SK-N-SH (cell line): ENCODE measurements around the gene EEA1. TPM values are rescaled to one million over a fixed set of nuclear protein-coding genes. Genes with fewer than 3 reads are reported as not detected.

Experiments used
- CTCF ChIA-PET: fragments of 300-600, 350-600 bp; formaldehyde crosslinking; extraction: SDS; loops from one replicate; lab custom pipeline; 2021; lab: Yijun Ruan, JAX
- POLR2A ChIA-PET: fragments of 350-600 bp; sonication (Branson Sonifier 250); formaldehyde crosslinking; extraction: SDS; loops from one replicate; lab custom pipeline; 2020; ENCODE audit warnings: antibody characterized with exemption, inconsistent platforms; lab: Yijun Ruan, JAX
- DNase-seq: peaks from one replicate; pipeline ENCODE4 v3.0.0; 2012
- H2AFZ ChIP-seq: fragments of 200-600 bp; sonication (generic); 2 replicates; pipeline ENCODE4 v1.8.1; 2016; ENCODE audit warnings: antibody characterized with exemption, mild to moderate bottlenecking, low read depth
- H3F3A ChIP-seq: fragments of 200-600 bp; sonication (generic); replicated peaks from 2 replicates; pipeline ENCODE3; 2016; ENCODE audit warnings: antibody characterized with exemption, mild to moderate bottlenecking; ENCODE audit not compliant: insufficient read depth
- H3K27ac ChIP-seq, 2 experiments: fragments of 200-500 bp in 1 of 2; fragments of 200-600 bp in 1 of 2; sonication (Bioruptor generic) in 1 of 2; sonication (generic), shearing (Covaris generic) in 1 of 2; 2 replicates each; pipeline versions ENCODE4 v1.5.1 to v1.6.1; 2014 to 2016; ENCODE audit warnings: low read depth in 2 of 2, inconsistent platforms in 1 of 2, low read length in 1 of 2, mild to moderate bottlenecking in 1 of 2, mixed read lengths in 1 of 2
- H3K27me3 ChIP-seq: fragments of 200-600 bp; sonication (generic), shearing (Covaris generic); 2 replicates; pipeline ENCODE4 v1.6.1; 2016; ENCODE audit warnings: mixed run types; ENCODE audit not compliant: insufficient read depth
- H3K36me3 ChIP-seq, 2 experiments: fragments of 200-500 bp in 1 of 2; fragments of 200-600 bp in 1 of 2; sonication (Bioruptor generic) in 1 of 2; sonication (generic) in 1 of 2; replicated peaks in 1 of 2; 2 replicates each; pipeline versions ENCODE3 to v1.5.1; 2014 to 2016; ENCODE audit warnings: low read length in 1 of 2, mild to moderate bottlenecking in 1 of 2; ENCODE audit not compliant: insufficient read depth in 2 of 2, control insufficient read depth in 1 of 2
- H3K4me1 ChIP-seq, 2 experiments: fragments of 200-500 bp in 1 of 2; fragments of 200-600 bp in 1 of 2; sonication (Bioruptor generic) in 1 of 2; sonication (generic), shearing (Covaris generic) in 1 of 2; 2 replicates each; pipeline versions ENCODE4 v1.5.1 to v1.6.1; 2014 to 2016; ENCODE audit warnings: low read depth in 1 of 2, low read length in 1 of 2, mixed run types in 1 of 2; ENCODE audit not compliant: insufficient read depth in 2 of 2, control insufficient read depth in 1 of 2
- H3K4me2 ChIP-seq: fragments of 200-600 bp; sonication (generic), shearing (Covaris generic); 2 replicates; pipeline ENCODE4 v1.6.1; 2017; ENCODE audit warnings: mixed run types
- H3K4me3 ChIP-seq, 2 experiments: fragments of 200-500 bp in 1 of 2; fragments of 200-600 bp in 1 of 2; sonication (Bioruptor generic) in 1 of 2; sonication (generic), shearing (Covaris generic) in 1 of 2; 2 replicates each; pipeline versions ENCODE4 v1.5.1 to v1.8.1; 2014 to 2016; ENCODE audit warnings: low read depth in 2 of 2, inconsistent platforms in 1 of 2, low read length in 1 of 2, mild to moderate bottlenecking in 1 of 2, mixed read lengths in 1 of 2, moderate library complexity in 1 of 2
- H3K79me2 ChIP-seq: fragments of 200-600 bp; sonication (generic); 2 replicates; pipeline ENCODE4 v1.8.1; 2017; ENCODE audit warnings: mild to moderate bottlenecking; ENCODE audit not compliant: insufficient read depth
- H3K9ac ChIP-seq: fragments of 200-600 bp; sonication (generic); 2 replicates; pipeline ENCODE4 v1.6.1; 2017; ENCODE audit warnings: mixed run types
- H3K9me2 ChIP-seq: fragments of 200-600 bp; sonication (generic); 2 replicates; pipeline ENCODE4 v1.6.1; 2017; ENCODE audit warnings: mixed run types
- H3K9me3 ChIP-seq: fragments of 200-600 bp; sonication (generic); 2 replicates; pipeline ENCODE4 v1.6.1; 2017; ENCODE audit warnings: mixed run types, mild to moderate bottlenecking, moderate library complexity
- H4K20me1 ChIP-seq: fragments of 200-600 bp; sonication (generic); 2 replicates; pipeline ENCODE4 v1.6.1; 2017; ENCODE audit warnings: mild to moderate bottlenecking, mixed run types; ENCODE audit not compliant: insufficient read depth
- EZH2phosphoT487 ChIP-seq: fragments of 200-600 bp; sonication (generic); IDR thresholded peaks from 2 replicates; pipeline ENCODE4 v1.6.1; 2017; ENCODE audit warnings: low read depth, mixed run types, mild to moderate bottlenecking, antibody characterized with exemption, moderate library complexity, borderline replicate concordance
- FOSL2 ChIP-seq: IDR thresholded peaks from 2 replicates; pipeline ENCODE4 v1.4.0; 2012; ENCODE audit warnings: low read depth, mild to moderate bottlenecking, moderate library complexity, borderline replicate concordance
- FOXJ3 ChIP-seq: sonication (generic); formaldehyde crosslinking; IDR thresholded peaks from 2 replicates; pipeline ENCODE4 v1.5.1; 2020; ENCODE audit warnings: mild to moderate bottlenecking, missing genetic modification reagents
- GATA2 ChIP-seq: sonication (generic); formaldehyde crosslinking; IDR thresholded peaks from 2 replicates; pipeline ENCODE4 v1.5.0; 2020; ENCODE audit warnings: mild to moderate bottlenecking, missing genetic modification reagents
- MEF2A ChIP-seq: IDR thresholded peaks from 2 replicates; pipeline ENCODE4 v1.4.0; 2012; ENCODE audit warnings: low read depth, borderline replicate concordance
- NRF1 ChIP-seq: IDR thresholded peaks from 2 replicates; pipeline ENCODE4 v1.6.1; 2012; ENCODE audit warnings: low read depth, mild to moderate bottlenecking, low read length
- RAD21 ChIP-seq: IDR thresholded peaks from 2 replicates; pipeline ENCODE4 v1.6.1; 2012; ENCODE audit warnings: mild to moderate bottlenecking, low read length
- RCOR1 ChIP-seq: fragments of 150-350 bp; IDR thresholded peaks from 2 replicates; pipeline ENCODE4 v1.6.1; 2017; ENCODE audit warnings: antibody characterized with exemption, low read length
- RXRA ChIP-seq: IDR thresholded peaks from 2 replicates; pipeline ENCODE4 v1.4.0; 2012; ENCODE audit warnings: low read depth, mild to moderate bottlenecking, borderline replicate concordance
- SIN3A ChIP-seq: IDR thresholded peaks from 2 replicates; pipeline ENCODE4 v1.6.1; 2012; ENCODE audit warnings: low read depth, mild to moderate bottlenecking, low read length, moderate library complexity, borderline replicate concordance
- SMC3 ChIP-seq: IDR thresholded peaks from 2 replicates; pipeline ENCODE4 v1.6.1; 2012; ENCODE audit warnings: low read depth, low read length, improper control_type of control experiment
- TAF1 ChIP-seq: IDR thresholded peaks from 2 replicates; pipeline ENCODE4 v1.6.1; 2012; ENCODE audit warnings: low read depth, mild to moderate bottlenecking, low read length, moderate library complexity, borderline replicate concordance
- TCF12 ChIP-seq: IDR thresholded peaks from 2 replicates; pipeline ENCODE4 v1.4.0; 2012
- WGBS: methylation state at CpG from one replicate; pipeline ENCODE4 v1.1.6; 2017; ENCODE audit warnings: low lambda C conversion rate; 5-methylcytosine and 5-hydroxymethylcytosine counted together
- polyA plus RNA-seq, 3 experiments: library from polyadenylated mRNA; depleted of rRNA; stranded (reverse); fragments of >200 nt; gene quantifications; 2 replicates each; pipeline ENCODE4 v1.2.3, GENCODE V29; 2012
- TF ChIP-seq, protein P1 (sequence below): IDR thresholded peaks from 2 replicates; pipeline ENCODE4 v1.4.0; 2012; ENCODE audit warnings: low read depth, borderline replicate concordance
- TF ChIP-seq, protein P2 (sequence below): IDR thresholded peaks from 2 replicates; pipeline ENCODE4; 2012
- TF ChIP-seq, protein P3 (sequence below): fragments of 150-350 bp; IDR thresholded peaks from 2 replicates; pipeline ENCODE4 v1.6.1; 2017; ENCODE audit warnings: antibody characterized with exemption, low read length, low read depth, borderline replicate concordance
- TF ChIP-seq, protein P4 (sequence below): IDR thresholded peaks from 2 replicates; pipeline ENCODE4 v1.4.0; 2012; ENCODE audit warnings: low read depth

EEA1 gene
- polyA plus RNA-seq, 1 of the 3 experiments (the other 2 are of a cell fraction): 1.5 TPM

DNA sequence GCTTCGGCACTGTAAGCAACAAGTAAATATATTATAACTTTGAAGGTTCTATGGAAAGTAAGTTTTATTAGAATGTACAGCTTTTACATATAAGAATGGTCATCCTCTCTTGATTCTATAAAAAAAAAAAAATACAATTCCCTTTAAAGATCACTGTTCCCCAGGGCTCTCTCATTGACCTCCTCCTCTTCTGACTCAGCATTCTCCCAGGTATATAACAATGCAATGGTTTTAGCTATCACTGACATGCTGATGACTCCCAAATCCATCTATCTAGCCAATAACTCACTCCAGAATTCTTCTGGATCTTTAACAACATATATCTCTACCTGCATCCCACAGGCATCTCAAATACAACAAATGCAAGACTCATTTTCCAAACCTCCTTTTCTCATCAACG lies 62.7 kb downstream of the EEA1 start (continued):
- TF ChIP-seq, protein P1, sequence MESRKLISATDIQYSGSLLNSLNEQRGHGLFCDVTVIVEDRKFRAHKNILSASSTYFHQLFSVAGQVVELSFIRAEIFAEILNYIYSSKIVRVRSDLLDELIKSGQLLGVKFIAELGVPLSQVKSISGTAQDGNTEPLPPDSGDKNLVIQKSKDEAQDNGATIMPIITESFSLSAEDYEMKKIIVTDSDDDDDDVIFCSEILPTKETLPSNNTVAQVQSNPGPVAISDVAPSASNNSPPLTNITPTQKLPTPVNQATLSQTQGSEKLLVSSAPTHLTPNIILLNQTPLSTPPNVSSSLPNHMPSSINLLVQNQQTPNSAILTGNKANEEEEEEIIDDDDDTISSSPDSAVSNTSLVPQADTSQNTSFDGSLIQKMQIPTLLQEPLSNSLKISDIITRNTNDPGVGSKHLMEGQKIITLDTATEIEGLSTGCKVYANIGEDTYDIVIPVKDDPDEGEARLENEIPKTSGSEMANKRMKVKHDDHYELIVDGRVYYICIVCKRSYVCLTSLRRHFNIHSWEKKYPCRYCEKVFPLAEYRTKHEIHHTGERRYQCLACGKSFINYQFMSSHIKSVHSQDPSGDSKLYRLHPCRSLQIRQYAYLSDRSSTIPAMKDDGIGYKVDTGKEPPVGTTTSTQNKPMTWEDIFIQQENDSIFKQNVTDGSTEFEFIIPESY: no peak
- TF ChIP-seq EZH2phosphoT487: no peak

DNA sequence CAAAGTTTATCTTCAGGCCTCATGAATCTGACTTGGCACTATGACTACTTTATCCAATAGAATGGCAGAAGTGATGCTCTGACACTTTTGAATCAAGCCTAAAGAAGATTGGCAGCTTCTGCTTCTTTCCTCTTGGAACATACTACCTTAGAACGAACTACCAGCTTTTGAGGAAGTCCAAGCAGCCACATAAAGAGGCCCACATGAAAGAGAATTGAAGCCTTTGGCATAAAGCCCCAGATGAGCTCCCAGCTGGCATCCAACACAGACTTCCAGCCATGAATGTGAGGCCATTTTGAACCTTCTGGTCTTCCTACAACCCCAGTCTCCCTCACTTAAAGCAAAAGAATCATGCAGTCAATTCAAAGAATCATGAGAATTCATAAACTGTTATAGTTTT lies 65.8 kb downstream of the EEA1 start:
- POLR2A ChIA-PET: no interaction called here
- peaks cover 19 to 50% of the 10 kb centered on the region in 2 experiments for H3K36me3 ChIP-seq
- H3K79me2 ChIP-seq: peaks cover 7% of the 10 kb centered on the region; the same call in 1 of the 2 replicates
- no peaks in the 10 kb centered on the region for H3K9me3 ChIP-seq
- H3K4me2 ChIP-seq: no peak overlapping the region
- no peaks in the 10 kb centered on the region for H3K9me2 ChIP-seq
- WGBS: 78% methylated on average over 1 of the region's 1 CpG
- CTCF ChIA-PET: no interaction called here
- TF ChIP-seq FOSL2 (no peak), NRF1 (no peak), MEF2A (no peak), GATA2 (no peak), SMC3 (no peak), FOXJ3 (CRISPR knock-in tag) (no peak), RXRA (no peak), RCOR1 (no peak), TCF12 (no peak), SIN3A (no peak), TAF1 (no peak), RAD21 (no peak)
- TF ChIP-seq, protein P2, sequence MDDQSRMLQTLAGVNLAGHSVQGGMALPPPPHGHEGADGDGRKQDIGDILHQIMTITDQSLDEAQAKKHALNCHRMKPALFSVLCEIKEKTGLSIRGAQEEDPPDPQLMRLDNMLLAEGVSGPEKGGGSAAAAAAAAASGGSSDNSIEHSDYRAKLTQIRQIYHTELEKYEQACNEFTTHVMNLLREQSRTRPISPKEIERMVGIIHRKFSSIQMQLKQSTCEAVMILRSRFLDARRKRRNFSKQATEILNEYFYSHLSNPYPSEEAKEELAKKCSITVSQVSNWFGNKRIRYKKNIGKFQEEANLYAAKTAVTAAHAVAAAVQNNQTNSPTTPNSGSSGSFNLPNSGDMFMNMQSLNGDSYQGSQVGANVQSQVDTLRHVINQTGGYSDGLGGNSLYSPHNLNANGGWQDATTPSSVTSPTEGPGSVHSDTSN: no peak
- TF ChIP-seq, protein P3, sequence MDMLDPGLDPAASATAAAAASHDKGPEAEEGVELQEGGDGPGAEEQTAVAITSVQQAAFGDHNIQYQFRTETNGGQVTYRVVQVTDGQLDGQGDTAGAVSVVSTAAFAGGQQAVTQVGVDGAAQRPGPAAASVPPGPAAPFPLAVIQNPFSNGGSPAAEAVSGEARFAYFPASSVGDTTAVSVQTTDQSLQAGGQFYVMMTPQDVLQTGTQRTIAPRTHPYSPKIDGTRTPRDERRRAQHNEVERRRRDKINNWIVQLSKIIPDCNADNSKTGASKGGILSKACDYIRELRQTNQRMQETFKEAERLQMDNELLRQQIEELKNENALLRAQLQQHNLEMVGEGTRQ: no peak
- TF ChIP-seq, protein P1: no peak
- TF ChIP-seq, protein P4, sequence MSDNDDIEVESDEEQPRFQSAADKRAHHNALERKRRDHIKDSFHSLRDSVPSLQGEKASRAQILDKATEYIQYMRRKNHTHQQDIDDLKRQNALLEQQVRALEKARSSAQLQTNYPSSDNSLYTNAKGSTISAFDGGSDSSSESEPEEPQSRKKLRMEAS: no peak
- peaks cover 0 to 5% of the 10 kb centered on the region in 2 experiments; a peak in 1 of 4 replicates for H3K4me1 ChIP-seq
- H3K27me3 ChIP-seq: no peaks in the 10 kb centered on the region
- no peak overlapping the region for H3K4me3 ChIP-seq
- H2AFZ ChIP-seq: no peak overlapping the region
- no peak for DNase-seq
- no peak overlapping the region for H3K9ac ChIP-seq
- H3K27ac ChIP-seq: no peak overlapping the region
- H4K20me1 ChIP-seq: no peaks in the 10 kb centered on the region
- no peaks in the 10 kb centered on the region for H3F3A ChIP-seq
